Choroid plexus epithelial cell (primary cell): ENCODE data around the gene C5orf15.

ENCODE experiments used
- DNase-seq: peaks from one replicate; pipeline ENCODE4 v3.0.0-alpha.2; 2010; ENCODE audit warnings: low read depth
- H3K4me3 ChIP-seq: 2 replicates; pipeline ENCODE4 v1.5.1; 2011; ENCODE audit warnings: low read depth, mild to moderate bottlenecking, control low read depth, low read length, moderate library complexity
- CTCF ChIP-seq: conservative IDR thresholded peaks from 2 replicates; pipeline ENCODE4 v1.5.1; 2011; ENCODE audit warnings: low read depth, mild to moderate bottlenecking, control low read depth, inconsistent platforms, low read length, moderate library complexity

Gene C5orf15

GRCh38 chr5:133932441-133933168, 35.8 kb downstream of the C5orf15 start:
- DNase-seq = no peak
- H3K4me3 ChIP-seq = no peak overlapping the region
- TF ChIP-seq CTCF = no peak

DNA sequence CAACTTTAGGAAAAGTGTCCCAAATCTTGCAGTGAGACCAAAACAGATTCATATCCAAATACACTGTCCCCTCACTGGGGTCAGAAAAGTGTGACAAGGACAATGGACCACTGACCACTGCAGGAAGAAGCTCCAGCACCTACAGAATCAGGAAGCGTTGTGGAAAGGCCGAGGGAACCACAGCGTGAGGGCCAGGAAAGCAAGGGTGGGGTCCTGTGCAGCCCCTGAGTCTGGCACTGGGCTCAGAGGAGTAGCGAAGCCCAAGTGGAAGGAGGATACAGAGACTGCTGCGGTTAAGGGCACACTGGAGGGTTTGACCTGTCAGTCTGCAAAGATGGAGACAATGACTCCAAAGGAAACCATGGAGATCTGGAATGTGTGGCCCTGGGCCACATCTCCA, 36.9 kb downstream of the C5orf15 start:
- no peak for DNase-seq
- H3K4me3 ChIP-seq = no peak overlapping the region
- TF ChIP-seq CTCF = no peak

DNA sequence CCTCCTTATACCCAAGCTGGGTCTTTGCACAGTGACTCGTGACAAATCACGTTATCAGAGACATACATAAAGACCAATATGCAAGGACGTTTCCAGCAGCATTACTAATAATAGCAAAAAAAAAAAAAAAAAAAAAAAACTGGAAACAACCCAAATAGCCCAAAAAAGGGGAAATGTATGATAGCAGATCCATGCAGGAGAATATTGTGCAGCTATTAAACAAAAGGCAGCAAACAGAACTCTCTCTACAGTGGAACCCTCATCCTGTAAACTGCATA, 37.7 kb downstream of the C5orf15 start:
- no peak overlapping the region for H3K4me3 ChIP-seq
- no peak for DNase-seq
- no peak for TF ChIP-seq CTCF

DNA sequence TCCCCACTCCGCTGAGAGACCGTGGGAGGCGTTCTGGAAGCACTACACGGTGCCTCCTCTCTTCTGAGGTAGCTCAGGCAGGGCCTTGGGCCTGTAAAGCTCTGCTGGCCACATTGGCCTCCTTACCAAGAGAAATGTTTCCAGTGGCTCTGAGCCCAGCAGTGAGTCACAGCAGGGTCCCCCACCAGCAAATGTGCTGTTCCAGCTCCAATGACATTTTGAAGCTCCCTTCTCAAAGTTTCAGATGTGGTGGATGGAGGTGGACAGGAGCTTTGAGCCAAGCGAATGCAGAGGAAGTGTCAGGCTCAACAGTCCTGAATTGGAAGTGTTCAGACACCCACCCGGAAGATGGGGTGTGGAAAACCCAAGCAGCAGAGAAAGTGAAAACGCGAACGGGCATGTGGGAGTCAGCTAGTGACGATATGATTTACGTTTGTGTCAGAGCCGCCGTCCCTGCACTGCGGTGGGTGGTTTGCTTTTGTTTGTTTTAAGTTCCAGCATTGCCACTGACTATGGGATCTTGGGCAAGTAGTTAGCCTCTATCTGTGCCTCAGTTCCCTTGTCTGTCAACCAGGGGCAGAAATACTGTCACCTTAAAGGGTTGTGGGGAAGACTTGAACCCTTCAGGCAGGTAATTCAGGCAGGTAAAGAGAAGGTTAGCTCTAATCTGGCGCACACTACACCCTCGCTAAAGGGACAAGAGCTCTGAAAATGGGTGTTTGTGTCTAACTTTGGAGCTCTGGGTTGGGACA, 38.2 kb downstream of the C5orf15 start:
- TF ChIP-seq CTCF = no peak
- no peak overlapping the region for H3K4me3 ChIP-seq

GRCh38 chr5:133928587-133929393, 39.6 kb downstream of the C5orf15 start:
- no peak for TF ChIP-seq CTCF
- no peak overlapping the region for H3K4me3 ChIP-seq
- DNase-seq = no peak

More for the DNA sequence above, 38.2 kb downstream of the C5orf15 start:
- peak; percentile 52 for DNase-seq

GRCh38 chr5:133927300-133928180, 40.9 kb downstream of the C5orf15 start:
- TF ChIP-seq CTCF = no peak
- no peak for DNase-seq
- H3K4me3 ChIP-seq = no peak overlapping the region
